ENCODE results near the gene ZNF474.

- no peak for TF ChIP-seq CTCF (IDR thresholded peaks at IDR 0.05; ENCODE audit: low read depth, low read length)
- TF ChIP-seq EZH2phosphoT487 (IDR thresholded peaks at IDR 0.05; ENCODE audit: low read depth), result no peak
Measured at GRCh38 chr5:122085041-122085440, 44.3 kb upstream of the ZNF474 start.

Measured in OCI-LY3 (cell line).